Transverse colon (tissue), 4 donors: ENCODE measurements around the gene XRRA1. TPM values are rescaled to one million over a fixed set of nuclear protein-coding genes. Genes with fewer than 3 reads are reported as not detected.

ENCODE experiments used
- DNase-seq: peaks from one replicate; pipeline ENCODE4 v3.0.0-alpha.2; 2019
- H3K27ac ChIP-seq, 4 donors: fragments of 200-600 bp; sonication (generic); 2 replicates each; pipeline ENCODE4 v1.5.1; 2016 to 2018; ENCODE audit warnings: inconsistent platforms in 4 of 4
- H3K27me3 ChIP-seq: fragments of 200-600 bp; sonication (generic); 2 replicates; pipeline ENCODE4 v1.5.1; 2017; ENCODE audit warnings: inconsistent platforms
- H3K36me3 ChIP-seq, 4 donors: fragments of 200-600 bp; sonication (generic); 2 replicates each; pipeline ENCODE4 v1.5.1; 2017 to 2019; ENCODE audit warnings: inconsistent platforms in 4 of 4
- H3K4me1 ChIP-seq, 4 donors: fragments of 200-600 bp; sonication (generic); 2 replicates each; pipeline ENCODE4 v1.5.1; 2017 to 2020; ENCODE audit warnings: inconsistent platforms in 4 of 4
- H3K4me3 ChIP-seq, 4 donors: fragments of 200-600 bp; sonication (generic); 1 replicate in 1 of 4; 2 replicates in 3 of 4; pipeline versions ENCODE4 v1.5.1 to v1.6.1; 2017 to 2019; ENCODE audit warnings: inconsistent platforms in 4 of 4
- H3K9me3 ChIP-seq, 2 donors: fragments of 200-600 bp; sonication (generic); 2 replicates each; pipeline ENCODE4 v1.5.1; 2017 to 2019; ENCODE audit warnings: inconsistent platforms in 2 of 2
- EP300 ChIP-seq: sonication (generic); formaldehyde crosslinking; IDR thresholded peaks from one replicate; pipeline ENCODE4 v1.6.1; 2017; ENCODE audit warnings: antibody characterized with exemption, low read depth
- POLR2A ChIP-seq: fragments of 450-650 bp; IDR thresholded peaks from one replicate; pipeline ENCODE4 v1.6.1; 2016; ENCODE audit warnings: antibody characterized with exemption, mild to moderate bottlenecking, moderate library complexity
- POLR2AphosphoS5 ChIP-seq, 3 donors: sonication (generic); formaldehyde crosslinking; IDR thresholded peaks; one replicate each; pipeline ENCODE4 v1.6.1; 2016; ENCODE audit warnings: antibody characterized with exemption in 3 of 3
- WGBS, 2 donors: methylation state at CpG; one replicate each; pipeline ENCODE4 v1.1.5; 2018; ENCODE audit warnings: low coverage in 1 of 2; 5-methylcytosine and 5-hydroxymethylcytosine counted together
- in situ Hi-C, 4 donors: fragments of 200-750 bp; cut with MboI; loops; one replicate each; pipeline versions ENCODE4 v1.15.0 to v1.15.1; 2017; ENCODE audit warnings: low sequenced_read_pairs in 3 of 4, low pct_ligation_motif_present in 1 of 4, low pct_unique_long_range_greater_than_20kb in 1 of 4
- intact Hi-C: fragments of 100-400 bp; cut with DNase I; formaldehyde crosslinking; loops from one replicate; pipeline ENCODE4 v1.15.1; 2023; ENCODE audit warnings: low total_unique reads
- total RNA-seq, 4 donors: library from RNA; depleted of rRNA; stranded (reverse); fragments of >200 nt; gene quantifications; one replicate each; pipeline ENCODE4 v1.1.0, GENCODE V29; 2016
- TF ChIP-seq, protein P1 (sequence below), 5 experiments: fragments of 200-600 bp in 3 of 5; fragments of 450-650 bp in 2 of 5; sonication (generic) in 3 of 5; IDR thresholded peaks; 1 replicate in 2 of 5; 2 replicates in 3 of 5; pipeline ENCODE4 v1.5.1; 2016 to 2017; ENCODE audit warnings: antibody characterized with exemption in 5 of 5, inconsistent platforms in 3 of 5, mild to moderate bottlenecking in 2 of 5, moderate library complexity in 1 of 5

The XRRA1 gene
- total RNA-seq, 4 donors from 2014 or later: 5.7 to 61.0 (median 17.2) TPM

DNA sequence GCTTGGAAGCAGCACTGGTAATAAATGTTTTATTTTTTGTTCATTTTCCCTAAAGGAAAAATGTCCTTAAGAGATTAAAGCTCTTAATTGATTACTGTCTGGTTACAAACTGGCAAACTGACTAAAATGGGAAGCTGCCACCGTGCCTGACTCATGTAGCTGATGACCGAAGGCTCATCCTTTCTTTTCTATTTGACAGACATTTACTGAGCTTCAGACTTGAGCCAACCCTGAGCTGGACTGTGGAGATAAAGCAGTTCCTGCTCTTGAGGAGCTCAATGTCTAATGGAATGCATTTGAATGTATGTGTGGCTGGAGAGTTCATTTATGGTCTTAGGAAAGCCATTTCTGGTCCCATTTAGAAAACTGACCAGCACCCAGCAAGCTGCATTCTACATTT is 108.9 kb downstream of the XRRA1 start:
- no peak overlapping the region for H3K4me3 ChIP-seq
- no peak for TF ChIP-seq POLR2AphosphoS5 (IDR thresholded peaks at IDR 0.05)
- TF ChIP-seq POLR2A: no peak
- TF ChIP-seq, protein P1, sequence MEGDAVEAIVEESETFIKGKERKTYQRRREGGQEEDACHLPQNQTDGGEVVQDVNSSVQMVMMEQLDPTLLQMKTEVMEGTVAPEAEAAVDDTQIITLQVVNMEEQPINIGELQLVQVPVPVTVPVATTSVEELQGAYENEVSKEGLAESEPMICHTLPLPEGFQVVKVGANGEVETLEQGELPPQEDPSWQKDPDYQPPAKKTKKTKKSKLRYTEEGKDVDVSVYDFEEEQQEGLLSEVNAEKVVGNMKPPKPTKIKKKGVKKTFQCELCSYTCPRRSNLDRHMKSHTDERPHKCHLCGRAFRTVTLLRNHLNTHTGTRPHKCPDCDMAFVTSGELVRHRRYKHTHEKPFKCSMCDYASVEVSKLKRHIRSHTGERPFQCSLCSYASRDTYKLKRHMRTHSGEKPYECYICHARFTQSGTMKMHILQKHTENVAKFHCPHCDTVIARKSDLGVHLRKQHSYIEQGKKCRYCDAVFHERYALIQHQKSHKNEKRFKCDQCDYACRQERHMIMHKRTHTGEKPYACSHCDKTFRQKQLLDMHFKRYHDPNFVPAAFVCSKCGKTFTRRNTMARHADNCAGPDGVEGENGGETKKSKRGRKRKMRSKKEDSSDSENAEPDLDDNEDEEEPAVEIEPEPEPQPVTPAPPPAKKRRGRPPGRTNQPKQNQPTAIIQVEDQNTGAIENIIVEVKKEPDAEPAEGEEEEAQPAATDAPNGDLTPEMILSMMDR (IDR thresholded peaks at IDR 0.05): no peak
- no peak for TF ChIP-seq EP300
- no peaks in the 10 kb centered on the region for H3K27me3 ChIP-seq
- H3K9me3 ChIP-seq: no peaks in the 10 kb centered on the region
- no peak for DNase-seq
- 65 to 85% methylated on average over 2 of the region's 2 CpGs for WGBS, 2 donors
- no peaks in the 10 kb centered on the region for H3K4me1 ChIP-seq
- intact Hi-C loops (no loop called here), in situ Hi-C loops (no loop called here)
- H3K36me3 ChIP-seq: peaks cover 0 to 30% (median 16%) of the 10 kb centered on the region in 4 donors
- H3K27ac ChIP-seq: no peak overlapping the region

DNA sequence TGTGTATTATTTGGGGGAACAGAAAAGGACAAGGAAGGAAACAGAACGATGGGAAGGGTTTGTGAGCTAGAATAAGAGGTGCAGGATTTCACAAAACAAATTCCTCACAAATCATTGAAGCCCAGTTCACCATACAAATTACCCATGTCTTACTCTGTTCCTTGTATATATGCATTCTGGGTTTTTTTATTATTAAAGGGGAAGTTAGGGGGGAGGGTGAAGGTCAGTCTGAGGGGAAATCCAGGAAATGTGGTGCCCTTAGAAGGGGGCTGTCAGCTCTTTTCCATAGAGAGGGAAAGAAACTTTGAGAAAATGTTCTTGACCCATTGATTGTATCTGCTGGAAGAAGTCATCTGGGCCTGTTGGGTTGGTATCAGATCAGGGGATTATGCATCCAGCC is 109.4 kb downstream of the XRRA1 start:
- H3K9me3 ChIP-seq: no peaks in the 10 kb centered on the region
- DNase-seq: no peak
- peaks cover 0 to 34% (median 16%) of the 10 kb centered on the region in 4 donors for H3K36me3 ChIP-seq
- intact Hi-C loops (no loop called here), in situ Hi-C loops (no loop called here)
- no peak overlapping the region for H3K27ac ChIP-seq
- no peaks in the 10 kb centered on the region for H3K4me1 ChIP-seq
- TF ChIP-seq, protein P1 (IDR thresholded peaks at IDR 0.05): no peak
- TF ChIP-seq POLR2AphosphoS5 (IDR thresholded peaks at IDR 0.05): no peak
- TF ChIP-seq POLR2A: no peak
- no peak overlapping the region for H3K4me3 ChIP-seq
- WGBS, 2 donors: 75 to 86% methylated on average over 1 of the region's 1 CpG
- no peaks in the 10 kb centered on the region for H3K27me3 ChIP-seq

DNA sequence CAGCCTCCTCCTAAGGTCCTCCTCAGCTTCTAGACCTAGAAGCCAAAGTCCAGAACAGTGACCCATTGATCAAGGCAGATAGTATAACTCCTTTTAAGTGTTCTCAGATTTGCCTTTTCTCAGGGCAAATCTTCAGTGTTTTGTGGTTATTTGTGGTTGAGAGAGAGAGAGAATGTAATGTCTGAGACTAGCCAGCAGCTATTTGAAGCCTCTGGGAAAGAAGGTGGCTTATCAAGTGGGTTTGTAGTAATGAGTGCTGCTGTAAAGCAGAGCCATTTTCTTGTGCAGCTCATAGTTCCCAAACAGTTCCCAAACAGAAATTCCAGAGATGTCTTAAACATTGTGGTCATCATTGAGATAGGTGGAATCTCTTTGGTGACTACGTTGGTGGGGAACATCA is 110.7 kb downstream of the XRRA1 start:
- in situ Hi-C loops (no loop called here), intact Hi-C loops (no loop called here)
- Histone ChIP-seq H3K27ac (no peak overlapping the region), H3K36me3 (peaks cover 0 to 30% (median 15%) of the 10 kb centered on the region in 4 donors), H3K27me3 (no peaks in the 10 kb centered on the region), H3K4me1 (no peaks in the 10 kb centered on the region), H3K4me3 (no peak overlapping the region), H3K9me3 (no peaks in the 10 kb centered on the region)
- TF ChIP-seq, protein P1 (IDR thresholded peaks at IDR 0.05): no peak
- no peak for TF ChIP-seq EP300
- no peak for TF ChIP-seq POLR2AphosphoS5 (IDR thresholded peaks at IDR 0.05)
- no peak for TF ChIP-seq POLR2A
- no peak for DNase-seq
- WGBS, 2 donors: 100% methylated on average over 1 of the region's 1 CpG; no CpG with 5 or more reads in 1 of the 2 donors

DNA sequence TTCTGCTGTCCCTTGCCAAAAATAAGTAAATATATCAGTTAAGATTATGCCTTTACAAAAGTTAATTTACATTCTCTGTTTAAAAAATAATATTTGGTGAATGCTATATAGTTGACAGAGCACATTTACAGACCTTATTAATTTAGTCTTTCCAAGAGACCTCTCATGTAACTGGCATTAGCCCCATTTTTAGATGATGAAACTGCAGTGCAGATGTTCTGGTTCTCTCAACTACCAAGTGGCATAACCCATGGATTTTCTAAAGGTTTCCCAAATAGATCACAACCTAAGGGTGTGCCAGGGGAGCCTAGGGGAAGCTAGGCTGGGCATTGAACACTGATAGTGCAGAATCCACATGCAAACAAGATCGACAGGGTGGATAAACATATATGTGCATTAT is 111.7 kb downstream of the XRRA1 start:
- no peak overlapping the region for H3K27ac ChIP-seq
- H3K36me3 ChIP-seq: peaks cover 0 to 30% (median 13%) of the 10 kb centered on the region in 4 donors
- in situ Hi-C loops (no loop called here), intact Hi-C loops (no loop called here)
- no peaks in the 10 kb centered on the region for H3K4me1 ChIP-seq
- H3K9me3 ChIP-seq: no peaks in the 10 kb centered on the region
- TF ChIP-seq POLR2AphosphoS5 (IDR thresholded peaks at IDR 0.05): no peak
- no peak for TF ChIP-seq POLR2A
- TF ChIP-seq, protein P1 (IDR thresholded peaks at IDR 0.05): no peak
- TF ChIP-seq EP300: no peak
- no peak overlapping the region for H3K4me3 ChIP-seq
- no peak for DNase-seq
- 86% methylated on average over 1 of the region's 1 CpG; no CpG with 5 or more reads in 1 of the 2 donors for WGBS, 2 donors
- H3K27me3 ChIP-seq: no peaks in the 10 kb centered on the region
